HepG2 (cell line): ENCODE data around the gene SH3BP2. TPM values are rescaled to one million over a fixed set of nuclear protein-coding genes. Genes with fewer than 3 reads are reported as not detected.

Source experiments
- AGO2 ChIP-seq: fragments of 200-400 bp; formaldehyde crosslinking; optimal IDR thresholded peaks from 2 replicates; pipeline ENCODE3; 2017; ENCODE audit warnings: mild to moderate bottlenecking, low read depth, low read length, moderate library complexity
- ELF3 ChIP-seq: IDR thresholded peaks from 2 replicates; pipeline ENCODE4 v1.6.1; 2016; ENCODE audit warnings: missing genetic modification reagents, missing compliant biosample characterization
- FIP1L1 ChIP-seq: fragments of 200-400 bp; formaldehyde crosslinking; IDR thresholded peaks from 2 replicates; pipeline ENCODE4 v1.6.1; 2018; ENCODE audit warnings: low read depth, mild to moderate bottlenecking, low read length, moderate library complexity, borderline replicate concordance; ENCODE audit not compliant: insufficient read depth
- FOSL2 ChIP-seq: sonication (generic); formaldehyde crosslinking; IDR thresholded peaks from 2 replicates; pipeline ENCODE4 v1.4.0; 2020; ENCODE audit warnings: missing genetic modification reagents
- HHEX ChIP-seq: IDR thresholded peaks from 2 replicates; pipeline ENCODE4 v1.6.1; 2016; ENCODE audit warnings: control low read depth
- NFE2L1 ChIP-seq: sonication (generic); formaldehyde crosslinking; IDR thresholded peaks from 2 replicates; pipeline ENCODE4 v1.4.0; 2020; ENCODE audit warnings: missing genetic modification reagents, mild to moderate bottlenecking, borderline replicate concordance
- PAXIP1 ChIP-seq: sonication (generic); formaldehyde crosslinking; conservative IDR thresholded peaks from 2 replicates; pipeline ENCODE4 v1.4.0; 2020; ENCODE audit warnings: mild to moderate bottlenecking, missing genetic modification reagents, moderate library complexity
- POLR2G ChIP-seq: fragments of 200-400 bp; formaldehyde crosslinking; IDR thresholded peaks from 2 replicates; pipeline ENCODE4 v1.6.1; 2018; ENCODE audit warnings: mild to moderate bottlenecking, low read depth, low read length, moderate library complexity
- SMARCC2 ChIP-seq: fragments of 450-650 bp; IDR thresholded peaks from 2 replicates; pipeline ENCODE4 v1.6.1; 2017; ENCODE audit warnings: antibody characterized with exemption, mild to moderate bottlenecking
- SSRP1 ChIP-seq: IDR thresholded peaks from 2 replicates; pipeline ENCODE4 v1.6.1; 2016; ENCODE audit warnings: control low read depth
- ZBTB37 ChIP-seq: sonication (generic); formaldehyde crosslinking; IDR thresholded peaks from 2 replicates; pipeline ENCODE4 v1.4.0; 2020; ENCODE audit warnings: mild to moderate bottlenecking, missing genetic modification reagents
- ZNF234 ChIP-seq: sonication (generic); formaldehyde crosslinking; conservative IDR thresholded peaks from 2 replicates; pipeline ENCODE4 v1.5.1; 2020; ENCODE audit warnings: mild to moderate bottlenecking, missing genetic modification reagents
- ZNF260 ChIP-seq: sonication (generic); formaldehyde crosslinking; IDR thresholded peaks from 2 replicates; pipeline ENCODE4 v1.4.0; 2020; ENCODE audit warnings: missing genetic modification reagents, low read depth, mild to moderate bottlenecking, borderline replicate concordance
- ZNF33B ChIP-seq: sonication (generic); formaldehyde crosslinking; IDR thresholded peaks from 2 replicates; pipeline ENCODE4 v1.5.1; 2020; ENCODE audit warnings: mild to moderate bottlenecking, missing genetic modification reagents
- ZNF883 ChIP-seq: sonication (generic); formaldehyde crosslinking; IDR thresholded peaks from 2 replicates; pipeline ENCODE4 v1.5.1; 2020; ENCODE audit warnings: mild to moderate bottlenecking, missing genetic modification reagents; ENCODE audit errors: not compliant biosample characterization
- polyA plus RNA-seq, 8 experiments: library from polyadenylated mRNA; depleted of rRNA in 3 of 8; stranded (reverse) in 7 of 8; unstranded in 1 of 8; fragments of >200 nt; fragmentation: Illumina TruSeq in 4 of 8; extraction: Trizol in 4 of 8; gene quantifications; 2 replicates each; pipeline versions ENCODE4 v1.2.1 to v1.2.3, GENCODE V29; 2011 to 2016; ENCODE audit warnings: low read depth in 4 of 8, missing spikeins in 1 of 8, mixed read lengths in 1 of 8; ENCODE audit not compliant: insufficient read depth in 1 of 8
- total RNA-seq, 5 experiments: library from RNA; depleted of rRNA; stranded (reverse); fragments of >200 nt; fragmentation: Illumina TruSeq; extraction: Trizol; gene quantifications; 2 replicates each; pipeline ENCODE4 v1.2.3, GENCODE V29; 2016; ENCODE audit warnings: low read depth in 1 of 5
- TF ChIP-seq, protein P1 (sequence below): sonication (generic); formaldehyde crosslinking; IDR thresholded peaks from 2 replicates; pipeline ENCODE4 v1.4.0; 2020; ENCODE audit warnings: missing genetic modification reagents, low read depth, mild to moderate bottlenecking, borderline replicate concordance
- TF ChIP-seq, protein P2 (sequence below): sonication (generic); formaldehyde crosslinking; conservative IDR thresholded peaks from 2 replicates; pipeline ENCODE4 v1.5.0; 2020; ENCODE audit warnings: missing genetic modification reagents
- TF ChIP-seq, protein P3 (sequence below): sonication (generic); formaldehyde crosslinking; IDR thresholded peaks from 2 replicates; pipeline ENCODE4 v1.4.0; 2020; ENCODE audit warnings: missing genetic modification reagents, borderline replicate concordance

The SH3BP2 gene
- total and polyA plus RNA-seq, 2 of the 13 experiments (the other 11 are each of a cell fraction or from before 2014, with no cell fraction given) = 16.9 to 34.5 TPM

DNA sequence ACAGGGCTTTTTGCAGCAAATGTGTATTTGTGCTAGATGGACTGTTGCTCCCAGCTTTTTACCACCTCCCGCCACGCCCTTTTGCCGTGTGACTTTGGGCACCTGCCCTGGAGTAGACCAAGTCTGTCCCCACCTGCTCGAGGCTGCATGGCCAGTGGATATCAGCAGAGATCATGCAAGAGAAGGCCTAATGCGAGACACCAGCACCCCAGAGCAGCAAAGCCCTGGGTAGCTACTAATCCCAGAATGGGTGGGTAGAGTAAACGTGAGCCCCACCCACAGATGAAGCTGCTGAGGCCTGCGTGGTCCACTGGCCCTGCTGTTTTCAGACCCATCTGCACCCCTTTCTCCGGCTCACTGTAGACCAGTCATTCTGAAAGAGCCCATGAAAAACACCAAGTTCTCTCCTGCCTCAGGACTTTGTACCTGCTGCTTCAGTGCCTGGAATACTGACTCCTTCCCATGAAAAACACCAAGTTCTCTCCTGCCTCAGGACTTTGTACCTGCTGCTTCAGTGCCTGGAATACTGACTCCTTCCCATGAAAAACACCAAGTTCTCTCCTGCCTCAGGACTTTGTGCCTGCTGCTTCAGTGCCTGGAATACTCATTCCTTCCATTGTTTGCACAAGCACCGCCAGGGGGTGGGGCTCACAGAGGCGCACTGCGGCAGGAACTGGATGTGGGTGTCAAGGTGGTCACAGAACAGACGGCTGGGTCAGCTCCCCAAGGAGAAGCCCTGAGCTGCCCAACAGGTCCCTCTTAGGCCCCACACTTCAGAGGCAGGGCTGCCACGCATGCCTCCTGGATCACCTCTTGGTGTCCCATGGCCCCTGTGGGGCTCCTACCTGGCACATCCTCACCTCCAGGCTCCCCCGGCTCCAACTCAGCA is 31.6 kb upstream of the SH3BP2 start (continued):
- TF ChIP-seq PAXIP1 (CRISPR knock-in tag) (peak; percentile 87), ELF3 (CRISPR knock-in tag) (peak; percentile 56; the same call in 1 of the 2 replicates), ZNF33B (CRISPR knock-in tag) (no peak), ZBTB37 (no peak), POLR2G (peak; percentile 54; the same call in 1 of the 2 replicates), FIP1L1 (no peak), ZNF260 (CRISPR knock-in tag) (no peak), AGO2 (no peak), NFE2L1 (CRISPR knock-in tag) (no peak), ZNF883 (no peak), SMARCC2 (no peak), HHEX (CRISPR knock-in tag) (no peak), SSRP1 (CRISPR knock-in tag) (no peak), FOSL2 (CRISPR knock-in tag) (peak; percentile 75), ZNF234 (CRISPR knock-in tag) (no peak)
- TF ChIP-seq, protein P1, sequence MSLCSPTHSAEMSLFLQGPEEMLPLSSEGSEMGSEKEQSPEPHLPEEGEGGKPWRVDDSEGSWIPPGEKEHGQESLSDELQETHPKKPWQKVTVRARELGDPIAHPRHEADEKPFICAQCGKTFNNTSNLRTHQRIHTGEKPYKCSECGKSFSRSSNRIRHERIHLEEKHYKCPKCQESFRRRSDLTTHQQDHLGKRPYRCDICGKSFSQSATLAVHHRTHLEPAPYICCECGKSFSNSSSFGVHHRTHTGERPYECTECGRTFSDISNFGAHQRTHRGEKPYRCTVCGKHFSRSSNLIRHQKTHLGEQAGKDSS (CRISPR knock-in tag) = 0 out of 2 replicates have a peak, but pooled peaks have one; percentile 63
- TF ChIP-seq, protein P2, sequence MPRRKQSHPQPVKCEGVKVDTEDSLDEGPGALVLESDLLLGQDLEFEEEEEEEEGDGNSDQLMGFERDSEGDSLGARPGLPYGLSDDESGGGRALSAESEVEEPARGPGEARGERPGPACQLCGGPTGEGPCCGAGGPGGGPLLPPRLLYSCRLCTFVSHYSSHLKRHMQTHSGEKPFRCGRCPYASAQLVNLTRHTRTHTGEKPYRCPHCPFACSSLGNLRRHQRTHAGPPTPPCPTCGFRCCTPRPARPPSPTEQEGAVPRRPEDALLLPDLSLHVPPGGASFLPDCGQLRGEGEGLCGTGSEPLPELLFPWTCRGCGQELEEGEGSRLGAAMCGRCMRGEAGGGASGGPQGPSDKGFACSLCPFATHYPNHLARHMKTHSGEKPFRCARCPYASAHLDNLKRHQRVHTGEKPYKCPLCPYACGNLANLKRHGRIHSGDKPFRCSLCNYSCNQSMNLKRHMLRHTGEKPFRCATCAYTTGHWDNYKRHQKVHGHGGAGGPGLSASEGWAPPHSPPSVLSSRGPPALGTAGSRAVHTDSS = no peak
- TF ChIP-seq, protein P3, sequence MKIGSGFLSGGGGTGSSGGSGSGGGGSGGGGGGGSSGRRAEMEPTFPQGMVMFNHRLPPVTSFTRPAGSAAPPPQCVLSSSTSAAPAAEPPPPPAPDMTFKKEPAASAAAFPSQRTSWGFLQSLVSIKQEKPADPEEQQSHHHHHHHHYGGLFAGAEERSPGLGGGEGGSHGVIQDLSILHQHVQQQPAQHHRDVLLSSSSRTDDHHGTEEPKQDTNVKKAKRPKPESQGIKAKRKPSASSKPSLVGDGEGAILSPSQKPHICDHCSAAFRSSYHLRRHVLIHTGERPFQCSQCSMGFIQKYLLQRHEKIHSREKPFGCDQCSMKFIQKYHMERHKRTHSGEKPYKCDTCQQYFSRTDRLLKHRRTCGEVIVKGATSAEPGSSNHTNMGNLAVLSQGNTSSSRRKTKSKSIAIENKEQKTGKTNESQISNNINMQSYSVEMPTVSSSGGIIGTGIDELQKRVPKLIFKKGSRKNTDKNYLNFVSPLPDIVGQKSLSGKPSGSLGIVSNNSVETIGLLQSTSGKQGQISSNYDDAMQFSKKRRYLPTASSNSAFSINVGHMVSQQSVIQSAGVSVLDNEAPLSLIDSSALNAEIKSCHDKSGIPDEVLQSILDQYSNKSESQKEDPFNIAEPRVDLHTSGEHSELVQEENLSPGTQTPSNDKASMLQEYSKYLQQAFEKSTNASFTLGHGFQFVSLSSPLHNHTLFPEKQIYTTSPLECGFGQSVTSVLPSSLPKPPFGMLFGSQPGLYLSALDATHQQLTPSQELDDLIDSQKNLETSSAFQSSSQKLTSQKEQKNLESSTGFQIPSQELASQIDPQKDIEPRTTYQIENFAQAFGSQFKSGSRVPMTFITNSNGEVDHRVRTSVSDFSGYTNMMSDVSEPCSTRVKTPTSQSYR (CRISPR knock-in tag) = peak; percentile 74; the same call in 1 of the 2 replicates
